SJCRH30 (cell line): ENCODE results near the gene CCDC85C. TPM values are rescaled to one million over a fixed set of nuclear protein-coding genes. Genes with fewer than 3 reads are reported as not detected.

Experiments used
- DNase-seq, 2 experiments: peaks; one replicate each; pipeline ENCODE4 v3.0.0-alpha.2; 2015 to 2020
- H3K27ac ChIP-seq: fragments of 250-450 bp; sonication (Bioruptor Pico); 2 replicates; pipeline ENCODE4 v1.5.1; 2020; ENCODE audit warnings: mild to moderate bottlenecking, moderate library complexity
- H3K27me3 ChIP-seq: fragments of 250-450 bp; sonication (Bioruptor Pico); 2 replicates; pipeline ENCODE4 v1.5.1; 2020; ENCODE audit warnings: mild to moderate bottlenecking, moderate library complexity
- H3K36me3 ChIP-seq: fragments of 250-450 bp; sonication (Bioruptor Pico); 2 replicates; pipeline ENCODE4 v1.5.1; 2020; ENCODE audit warnings: mild to moderate bottlenecking, moderate library complexity
- H3K4me1 ChIP-seq: fragments of 250-450 bp; sonication (Bioruptor Pico); 2 replicates; pipeline ENCODE4 v1.5.1; 2020; ENCODE audit warnings: mild to moderate bottlenecking, moderate library complexity
- H3K4me3 ChIP-seq: fragments of 250-450 bp; sonication (Bioruptor Pico); 2 replicates; pipeline ENCODE4 v1.5.1; 2020; ENCODE audit warnings: mild to moderate bottlenecking, moderate library complexity
- H3K9me3 ChIP-seq: fragments of 250-450 bp; sonication (Bioruptor Pico); replicated peaks from 2 replicates; pipeline ENCODE4 v1.5.1; 2020; ENCODE audit warnings: mild to moderate bottlenecking, moderate library complexity
- total RNA-seq: library from RNA; depleted of rRNA; stranded (reverse); fragments of >200 nt; shearing (Covaris generic); gene quantifications from 2 replicates; pipeline ENCODE4 v1.2.3, GENCODE V29; 2014

Gene CCDC85C
- total RNA-seq, 1 experiment from 2014 or later = 12.9 TPM

- H3K9me3 ChIP-seq = no peaks in the 10 kb centered on the region
- DNase-seq = no peak
- H3K27me3 ChIP-seq = no peaks in the 10 kb centered on the region
- H3K4me3 ChIP-seq = no peak overlapping the region
- peak overlapping the region; percentile 78 for H3K27ac ChIP-seq
- H3K4me1 ChIP-seq = peaks cover 45% of the 10 kb centered on the region
- H3K36me3 ChIP-seq = no peaks in the 10 kb centered on the region
Measured at GRCh38 chr14:99579120-99579836, 24.7 kb downstream of the CCDC85C start.

- H3K27ac ChIP-seq = peak overlapping the region; percentile 78; the same call in 1 of the 2 replicates
- no peak for DNase-seq
- H3K36me3 ChIP-seq = no peaks in the 10 kb centered on the region
- H3K4me1 ChIP-seq = peaks cover 52% of the 10 kb centered on the region
- H3K9me3 ChIP-seq = no peaks in the 10 kb centered on the region
- H3K27me3 ChIP-seq = no peaks in the 10 kb centered on the region
- H3K4me3 ChIP-seq = no peak overlapping the region
Measured at GRCh38 chr14:99578541-99579101, 25.4 kb downstream of the CCDC85C start.

- no peaks in the 10 kb centered on the region for H3K27me3 ChIP-seq
- peaks cover 67% of the 10 kb centered on the region for H3K4me1 ChIP-seq
- no peak overlapping the region for H3K27ac ChIP-seq
- no peaks in the 10 kb centered on the region for H3K36me3 ChIP-seq
- no peaks in the 10 kb centered on the region for H3K9me3 ChIP-seq
- no peak for DNase-seq
- no peak overlapping the region for H3K4me3 ChIP-seq
Measured at GRCh38 chr14:99576761-99577705, 27.0 kb downstream of the CCDC85C start.

GRCh38 chr14:99576304-99576703, 27.7 kb downstream of the CCDC85C start:
- H3K4me3 ChIP-seq = no peak overlapping the region
- DNase-seq = no peak
- H3K27me3 ChIP-seq = no peaks in the 10 kb centered on the region
- H3K36me3 ChIP-seq = no peaks in the 10 kb centered on the region
- 0 out of 2 replicates have a peak overlapping the region, but pooled peaks have one; percentile 4 for H3K27ac ChIP-seq
- peaks cover 75% of the 10 kb centered on the region for H3K4me1 ChIP-seq
- H3K9me3 ChIP-seq = no peaks in the 10 kb centered on the region

- Histone ChIP-seq H3K4me1 (peaks cover 79% of the 10 kb centered on the region), H3K27ac (peak overlapping the region; percentile 44), H3K4me3 (no peak overlapping the region), H3K36me3 (no peaks in the 10 kb centered on the region), H3K27me3 (no peaks in the 10 kb centered on the region), H3K9me3 (no peaks in the 10 kb centered on the region)
- peak; percentile 60 to 71 for DNase-seq
Measured at GRCh38 chr14:99575043-99576023, 28.7 kb downstream of the CCDC85C start.

- peak overlapping the region; percentile 44 for H3K27ac ChIP-seq
- DNase-seq = peak; percentile 66 to 77
- peaks cover 73% of the 10 kb centered on the region for H3K4me1 ChIP-seq
- H3K27me3 ChIP-seq = no peaks in the 10 kb centered on the region
- H3K4me3 ChIP-seq = no peak overlapping the region
- H3K36me3 ChIP-seq = no peaks in the 10 kb centered on the region
- no peaks in the 10 kb centered on the region for H3K9me3 ChIP-seq
Measured at GRCh38 chr14:99574099-99574880, 29.7 kb downstream of the CCDC85C start.

GRCh38 chr14:99573436-99574098, 30.4 kb downstream of the CCDC85C start:
- H3K27ac ChIP-seq = no peak overlapping the region; the same call in 1 of the 2 replicates
- no peaks in the 10 kb centered on the region for H3K9me3 ChIP-seq
- H3K36me3 ChIP-seq = no peaks in the 10 kb centered on the region
- DNase-seq = no peak
- no peaks in the 10 kb centered on the region for H3K27me3 ChIP-seq
- peaks cover 73% of the 10 kb centered on the region for H3K4me1 ChIP-seq
- H3K4me3 ChIP-seq = no peak overlapping the region

GRCh38 chr14:99573000-99573330, 31.0 kb downstream of the CCDC85C start:
- Histone ChIP-seq H3K4me1 (peaks cover 74% of the 10 kb centered on the region), H3K27ac (peak overlapping the region; percentile 52; the same call in 1 of the 2 replicates)
- DNase-seq = peak in 1 of 2 experiments; percentile 8

GRCh38 chr14:99572173-99572999, 31.6 kb downstream of the CCDC85C start:
- peak overlapping the region; percentile 52 for H3K27ac ChIP-seq
- H3K4me1 ChIP-seq = peaks cover 76% of the 10 kb centered on the region
- H3K4me3 ChIP-seq = peak overlapping the region; percentile 23
- H3K36me3 ChIP-seq = no peaks in the 10 kb centered on the region
- DNase-seq = peak; percentile 68 to 78
- no peaks in the 10 kb centered on the region for H3K27me3 ChIP-seq
- H3K9me3 ChIP-seq = no peaks in the 10 kb centered on the region

More at GRCh38 chr14:99573000-99573330, 31.0 kb downstream of the CCDC85C start:
- H3K36me3 ChIP-seq = no peaks in the 10 kb centered on the region
- H3K9me3 ChIP-seq = no peaks in the 10 kb centered on the region
- peak overlapping the region; percentile 23; the same call in 1 of the 2 replicates for H3K4me3 ChIP-seq
- H3K27me3 ChIP-seq = no peaks in the 10 kb centered on the region

- peak; percentile 21 to 42 for DNase-seq
- Histone ChIP-seq H3K9me3 (no peaks in the 10 kb centered on the region), H3K27ac (peak overlapping the region; percentile 52), H3K4me3 (no peak overlapping the region), H3K4me1 (peaks cover 72% of the 10 kb centered on the region), H3K36me3 (no peaks in the 10 kb centered on the region), H3K27me3 (no peaks in the 10 kb centered on the region)
Measured at GRCh38 chr14:99571303-99571986, 32.6 kb downstream of the CCDC85C start.

GRCh38 chr14:99570544-99571302, 33.3 kb downstream of the CCDC85C start:
- Histone ChIP-seq H3K4me1 (peaks cover 65% of the 10 kb centered on the region), H3K36me3 (no peaks in the 10 kb centered on the region), H3K27me3 (no peaks in the 10 kb centered on the region), H3K9me3 (no peaks in the 10 kb centered on the region), H3K4me3 (no peak overlapping the region), H3K27ac (no peak overlapping the region)
- no peak for DNase-seq
